GM18870 (cell line): ENCODE measurements around the gene RTN1.

Source experiments
- ATAC-seq: cut with Tn5 transposase; IDR thresholded peaks from one replicate; pipeline ENCODE4 v1.9.1; 2021; ENCODE audit warnings: moderate library complexity; ENCODE audit not compliant: unreplicated experiment

Gene RTN1, protein sequence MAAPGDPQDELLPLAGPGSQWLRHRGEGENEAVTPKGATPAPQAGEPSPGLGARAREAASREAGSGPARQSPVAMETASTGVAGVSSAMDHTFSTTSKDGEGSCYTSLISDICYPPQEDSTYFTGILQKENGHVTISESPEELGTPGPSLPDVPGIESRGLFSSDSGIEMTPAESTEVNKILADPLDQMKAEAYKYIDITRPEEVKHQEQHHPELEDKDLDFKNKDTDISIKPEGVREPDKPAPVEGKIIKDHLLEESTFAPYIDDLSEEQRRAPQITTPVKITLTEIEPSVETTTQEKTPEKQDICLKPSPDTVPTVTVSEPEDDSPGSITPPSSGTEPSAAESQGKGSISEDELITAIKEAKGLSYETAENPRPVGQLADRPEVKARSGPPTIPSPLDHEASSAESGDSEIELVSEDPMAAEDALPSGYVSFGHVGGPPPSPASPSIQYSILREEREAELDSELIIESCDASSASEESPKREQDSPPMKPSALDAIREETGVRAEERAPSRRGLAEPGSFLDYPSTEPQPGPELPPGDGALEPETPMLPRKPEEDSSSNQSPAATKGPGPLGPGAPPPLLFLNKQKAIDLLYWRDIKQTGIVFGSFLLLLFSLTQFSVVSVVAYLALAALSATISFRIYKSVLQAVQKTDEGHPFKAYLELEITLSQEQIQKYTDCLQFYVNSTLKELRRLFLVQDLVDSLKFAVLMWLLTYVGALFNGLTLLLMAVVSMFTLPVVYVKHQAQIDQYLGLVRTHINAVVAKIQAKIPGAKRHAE

DNA sequence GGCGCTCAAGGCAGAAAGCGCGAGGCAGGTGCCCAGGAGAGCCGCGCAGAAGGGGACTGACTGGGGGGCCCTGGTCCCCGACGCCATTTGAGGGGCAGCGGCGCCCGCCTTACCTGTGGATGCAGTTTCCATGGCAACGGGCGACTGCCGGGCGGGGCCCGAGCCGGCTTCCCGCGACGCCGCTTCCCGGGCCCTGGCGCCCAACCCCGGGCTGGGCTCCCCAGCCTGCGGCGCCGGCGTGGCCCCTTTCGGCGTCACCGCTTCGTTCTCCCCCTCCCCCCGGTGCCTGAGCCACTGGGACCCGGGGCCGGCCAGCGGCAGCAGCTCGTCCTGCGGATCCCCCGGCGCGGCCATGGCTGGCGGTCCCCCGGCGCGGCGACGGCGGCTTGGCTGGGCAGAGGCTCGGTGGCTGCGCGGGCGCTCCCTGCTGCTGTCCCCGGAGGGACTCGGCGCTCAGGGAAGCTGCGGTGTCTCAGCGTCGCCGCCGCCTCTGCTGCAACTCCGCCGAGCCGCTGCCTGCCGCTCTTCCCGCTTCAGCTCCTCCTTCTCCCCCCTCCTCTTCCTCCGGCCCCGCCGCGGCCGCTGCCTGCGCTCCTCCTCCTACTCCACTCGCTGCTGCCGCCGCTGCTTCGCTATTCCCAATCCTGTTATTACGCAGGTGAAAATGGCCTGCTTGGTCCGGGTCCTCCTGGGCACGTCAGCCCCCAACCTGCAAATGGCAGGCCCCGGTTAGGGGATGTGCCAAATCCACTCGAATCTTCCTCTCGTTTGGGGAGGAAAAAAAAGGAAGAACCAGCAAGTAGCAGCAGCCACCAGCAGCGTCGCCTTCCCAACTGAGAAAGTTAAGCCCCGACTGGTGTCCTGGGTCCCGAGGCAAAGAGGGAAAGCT lies at the start of gene RTN1:
Gene RTN1 (minus strand): TSS at position 500 of the 889 bp plus-strand sequence. CDS start 146 bp downstream, at position 354.
- ATAC-seq, result no peak

DNA sequence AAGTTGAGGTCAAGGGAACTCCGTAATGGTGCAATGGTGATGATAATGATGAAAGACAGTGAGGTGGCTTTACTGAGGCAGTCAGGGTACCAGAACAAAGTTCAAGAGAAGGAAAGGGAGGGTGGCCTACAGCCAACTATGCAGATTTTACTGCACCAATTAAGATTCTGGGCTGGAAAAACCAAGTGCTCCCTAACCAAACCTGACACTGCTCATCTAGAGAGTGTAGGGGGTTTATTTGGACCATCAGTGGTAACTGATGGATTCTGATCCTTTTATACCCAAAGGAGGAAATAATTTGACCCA lies 49.8 kb upstream of the RTN1 start:
- ATAC-seq, result no peak

DNA sequence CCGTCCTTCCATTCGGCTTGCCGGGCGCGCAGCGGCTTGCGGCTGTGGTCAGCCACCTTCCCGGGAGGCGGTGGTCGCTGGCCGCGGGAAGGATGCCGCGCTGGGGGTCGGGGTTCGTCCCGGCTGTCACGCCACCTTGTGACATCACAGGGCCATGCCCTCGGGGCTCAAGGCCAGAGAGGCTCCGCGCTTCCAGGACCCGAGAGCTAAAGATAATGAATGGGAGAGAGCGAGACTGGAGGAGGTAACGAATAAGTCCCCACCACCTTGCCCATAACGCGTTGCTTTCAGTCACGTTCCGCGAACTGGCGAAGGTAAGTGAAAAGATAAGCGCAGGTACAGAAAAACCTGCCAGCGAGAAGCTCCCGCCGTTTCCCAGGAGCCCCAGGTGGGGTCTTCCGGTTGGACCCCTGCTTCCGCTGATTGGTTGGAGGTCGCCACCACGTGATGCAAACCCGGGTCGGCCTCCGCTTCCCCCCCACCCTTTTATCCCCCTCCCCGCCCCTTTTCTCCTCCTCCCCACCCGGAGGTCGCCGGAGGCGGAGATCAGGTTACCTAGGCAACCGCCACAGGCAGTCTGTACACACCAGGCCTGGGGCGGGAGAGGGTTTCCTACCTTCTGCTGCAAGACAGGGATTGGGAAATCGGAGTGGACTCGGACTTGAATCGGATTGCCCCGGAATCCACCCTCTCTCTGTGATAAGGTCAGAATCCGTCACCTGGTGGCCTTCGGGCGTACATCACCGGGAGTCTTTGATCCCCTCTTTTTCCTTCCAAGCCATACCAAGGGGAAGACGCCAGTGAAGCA lies 49.2 kb upstream of the RTN1 start, which contains the start of gene LRRC9:
Gene LRRC9 (plus strand): TSS at position 575 of the 808 bp plus-strand sequence.
- no peak for ATAC-seq

DNA sequence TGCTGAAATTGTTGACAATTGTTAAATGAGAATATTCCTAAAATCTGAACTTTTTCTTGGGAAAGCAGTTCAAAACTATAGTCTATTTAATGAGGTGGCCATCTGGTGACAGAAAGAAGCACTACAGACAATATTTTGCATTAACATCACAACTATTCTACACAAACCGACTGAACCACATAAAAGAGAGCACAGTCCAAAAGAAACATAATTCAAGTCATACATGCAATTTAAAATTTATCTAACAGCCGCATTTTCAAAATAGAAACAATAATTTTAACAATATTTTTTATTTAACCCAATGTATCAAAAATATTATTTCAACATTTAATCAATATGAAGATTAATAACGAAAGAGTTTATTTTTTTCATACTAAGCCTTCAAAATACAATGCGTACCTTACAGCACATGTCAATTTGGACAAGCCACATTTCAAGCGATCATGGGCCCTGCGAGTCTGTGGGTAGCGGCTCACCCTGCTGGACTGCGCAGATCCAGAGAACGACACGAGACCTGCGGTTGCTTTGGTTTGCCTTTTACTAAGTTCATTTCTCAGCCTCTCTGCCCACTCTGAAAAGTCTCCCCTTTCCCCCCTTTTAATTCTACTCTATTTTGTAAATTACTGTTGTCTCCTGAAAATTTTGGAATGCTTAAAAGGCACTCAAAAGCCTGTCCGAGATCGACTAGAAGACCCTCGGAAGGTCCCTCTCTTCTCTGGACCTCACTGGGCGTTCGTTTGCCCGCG lies 48.4 kb upstream of the RTN1 start:
- no peak for ATAC-seq

DNA sequence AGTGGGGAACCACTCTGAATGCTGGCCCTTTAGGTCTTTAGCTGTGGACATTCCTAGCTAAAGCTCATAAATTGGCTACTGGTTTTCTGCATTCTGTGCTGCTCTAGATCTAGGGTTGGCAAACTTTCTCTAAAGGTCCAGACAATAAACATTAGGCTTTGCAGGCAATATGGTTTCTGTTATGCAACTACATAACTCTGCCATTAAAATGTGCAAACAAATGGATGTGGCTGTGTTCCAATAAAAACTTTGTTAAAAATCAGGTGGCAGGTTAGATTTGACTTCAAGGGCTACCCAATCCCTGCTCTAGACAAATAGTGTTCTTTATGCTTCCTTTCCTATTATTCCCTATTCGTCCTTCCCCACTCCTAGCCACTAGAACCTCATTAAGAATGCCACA lies 42.6 kb upstream of the RTN1 start:
- no peak for ATAC-seq

DNA sequence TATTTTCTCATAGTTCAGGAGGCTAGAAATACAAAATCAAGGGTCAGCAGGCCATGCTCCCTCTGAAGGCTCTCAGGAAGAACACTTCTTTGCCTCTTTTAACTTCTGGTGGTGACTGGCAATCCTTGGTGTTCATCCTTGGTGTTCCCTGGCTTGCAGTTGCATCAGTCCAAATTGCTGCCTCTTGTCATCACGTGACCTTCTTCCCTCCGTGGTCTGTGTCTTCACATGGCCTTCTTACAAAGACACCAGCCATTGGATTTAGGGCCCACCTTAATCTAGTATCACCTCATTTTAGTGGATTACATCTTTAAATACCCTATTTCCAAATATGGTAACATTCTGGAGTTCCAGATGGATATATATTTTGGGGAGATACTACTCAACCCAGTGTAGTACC lies 41.9 kb upstream of the RTN1 start:
- ATAC-seq, result no peak

DNA sequence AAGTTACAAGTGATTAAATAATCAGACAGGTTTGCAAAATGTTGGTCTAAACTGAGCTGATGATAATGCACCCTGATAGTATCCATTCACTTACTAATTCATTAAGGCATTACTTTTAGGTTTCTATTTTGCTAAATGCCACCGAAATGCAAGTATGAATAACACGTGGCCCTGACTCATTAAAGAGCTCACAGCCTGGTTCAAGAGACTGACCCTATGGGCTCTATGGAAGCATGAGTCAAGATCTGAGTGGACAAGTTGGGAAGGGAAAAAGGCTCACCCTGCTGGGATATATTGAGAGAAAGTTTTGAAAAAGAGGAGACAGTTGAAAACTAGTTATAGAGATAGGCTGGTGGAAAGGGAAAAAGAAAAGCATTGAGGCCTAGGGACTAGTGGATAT lies 34.6 kb upstream of the RTN1 start:
- ATAC-seq, result no peak

DNA sequence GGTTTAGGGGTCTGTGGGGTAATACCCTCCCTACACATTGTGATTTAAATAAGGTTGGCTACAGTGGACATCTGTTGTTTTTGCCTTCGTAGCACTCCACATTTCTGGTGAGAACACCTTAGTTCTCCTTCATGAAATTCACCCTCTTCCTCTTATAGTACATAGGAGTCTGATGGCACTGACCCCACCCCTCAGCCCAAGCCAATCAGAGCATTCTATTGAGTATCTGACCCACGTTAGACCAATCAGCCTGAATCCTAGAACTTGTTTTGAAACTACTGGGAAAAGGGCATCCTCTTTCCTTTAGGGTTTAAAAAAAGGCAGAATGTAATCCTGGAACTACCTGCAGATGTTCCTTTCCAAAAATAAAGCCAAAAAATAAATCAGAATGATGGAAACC lies 33.6 kb upstream of the RTN1 start:
- no peak for ATAC-seq

DNA sequence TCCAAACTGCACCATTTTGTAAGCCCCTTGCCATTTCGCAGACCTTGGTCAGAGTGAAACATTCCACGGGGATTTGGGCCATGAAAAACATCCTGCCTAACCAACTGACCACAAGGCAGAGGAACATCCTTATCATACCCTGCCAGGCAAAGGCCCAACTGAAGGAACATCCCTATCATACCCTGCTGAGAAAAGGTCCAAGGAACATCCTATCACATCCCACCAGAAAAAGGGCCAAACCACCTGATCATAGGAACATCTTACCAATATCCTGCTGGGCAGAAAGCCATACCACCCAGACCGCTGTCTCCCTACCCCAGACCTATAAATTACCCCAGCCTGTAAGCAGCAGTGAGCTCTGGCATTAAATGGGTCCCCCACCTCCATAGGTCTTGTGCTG lies 30.0 kb upstream of the RTN1 start:
- no peak for ATAC-seq

DNA sequence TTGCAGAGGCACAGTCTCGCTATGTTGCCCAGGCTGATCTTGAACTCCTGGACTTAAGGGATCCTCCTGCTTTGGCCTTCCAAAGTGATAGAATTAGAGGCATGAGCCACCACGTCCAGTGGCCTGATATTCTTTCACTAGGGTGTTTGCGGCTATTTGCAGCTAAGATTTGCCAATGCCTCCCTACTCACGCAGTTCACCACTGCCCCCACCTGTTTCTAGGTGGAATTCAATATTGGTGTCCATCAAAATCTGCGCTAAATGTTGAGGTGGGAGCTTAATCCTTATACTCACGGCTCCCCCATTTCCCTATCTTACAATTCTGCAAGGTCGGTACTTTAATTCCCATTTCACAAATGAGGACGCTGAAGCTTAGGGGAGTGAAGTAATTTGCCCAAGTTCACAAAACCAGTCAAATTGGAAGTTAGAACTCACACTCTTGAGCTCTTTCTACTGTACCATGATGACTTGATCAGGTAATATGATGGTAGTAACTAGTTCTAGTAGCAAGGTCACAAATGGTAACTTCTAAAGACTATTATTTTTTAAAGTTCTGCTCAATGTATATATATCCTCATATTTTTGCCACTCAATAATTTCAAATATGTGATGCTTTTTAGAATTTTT lies 27.3 kb upstream of the RTN1 start:
- ATAC-seq, result no peak

DNA sequence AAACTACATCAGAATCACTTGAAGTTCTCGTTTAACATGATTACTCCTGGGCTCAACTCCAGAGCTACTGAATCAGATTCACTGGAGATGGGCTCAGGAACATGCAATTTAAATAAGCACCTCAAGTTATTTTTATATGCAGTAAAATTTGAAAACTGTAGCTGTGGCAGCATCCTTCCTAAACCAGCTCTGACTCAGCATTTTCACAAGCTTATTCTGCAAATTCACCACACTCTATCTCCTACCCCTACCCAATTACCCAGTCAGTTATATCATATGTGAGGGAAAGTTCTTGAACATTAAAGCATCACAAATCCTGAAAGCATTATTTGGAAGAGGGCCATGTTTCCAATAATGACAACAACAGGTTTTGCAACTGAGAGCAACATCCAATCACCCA lies 25.1 kb upstream of the RTN1 start:
- ATAC-seq, result no peak

DNA sequence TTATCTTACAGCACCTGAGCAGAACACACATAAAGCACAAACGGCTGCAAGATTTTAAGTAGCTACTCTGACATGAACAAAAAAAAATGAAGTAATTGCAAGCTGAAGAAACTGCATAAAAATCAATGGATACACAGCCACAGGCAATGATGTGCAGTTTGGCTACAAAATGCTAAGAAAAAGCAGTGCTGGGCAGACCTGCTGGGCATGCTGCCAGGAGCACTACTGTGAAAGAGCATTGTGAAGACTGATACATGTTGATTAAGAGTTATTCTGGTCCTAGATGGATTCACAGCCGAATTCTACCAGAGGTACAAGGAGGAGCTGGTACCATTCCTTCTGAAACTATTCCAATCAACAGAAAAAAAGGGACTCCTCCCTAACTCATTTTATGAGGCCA lies 20.1 kb upstream of the RTN1 start:
- ATAC-seq, result no peak

DNA sequence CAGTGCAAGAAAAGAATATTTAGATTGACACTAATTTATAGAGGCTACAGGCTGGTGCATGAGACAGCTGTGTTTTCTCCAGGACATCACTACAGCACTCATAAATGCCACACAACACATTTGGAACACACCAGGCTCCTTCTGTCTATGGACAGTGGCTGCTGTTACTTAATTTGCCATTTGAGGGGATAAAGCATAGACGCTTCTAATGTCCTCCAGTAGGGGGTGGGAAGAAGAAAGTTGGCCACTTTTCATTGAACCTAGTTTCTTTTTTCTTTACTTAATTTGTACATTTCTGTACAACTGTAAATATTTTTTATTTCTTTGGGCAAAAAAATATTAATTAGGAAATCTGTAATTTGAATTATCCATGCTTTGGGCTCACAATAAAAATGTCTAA lies 12.4 kb upstream of the RTN1 start:
- ATAC-seq, result no peak

DNA sequence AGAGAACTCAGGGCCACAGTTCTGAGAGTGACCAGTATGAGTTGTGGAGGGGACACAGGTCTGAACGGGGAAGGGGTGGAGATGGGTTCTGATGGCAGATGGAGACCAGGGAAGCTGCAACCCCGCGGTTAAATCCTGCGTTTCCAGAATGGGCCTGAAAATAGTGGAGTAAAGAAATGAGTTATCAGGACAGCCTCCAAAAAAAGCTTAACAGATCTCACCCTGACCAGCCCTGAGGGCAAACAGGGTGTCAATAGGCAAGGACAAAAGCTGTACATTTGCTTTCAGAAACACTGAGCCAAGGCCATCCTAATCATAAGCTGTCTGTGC lies 555 bp upstream of the RTN1 start:
- ATAC-seq, result no peak

DNA sequence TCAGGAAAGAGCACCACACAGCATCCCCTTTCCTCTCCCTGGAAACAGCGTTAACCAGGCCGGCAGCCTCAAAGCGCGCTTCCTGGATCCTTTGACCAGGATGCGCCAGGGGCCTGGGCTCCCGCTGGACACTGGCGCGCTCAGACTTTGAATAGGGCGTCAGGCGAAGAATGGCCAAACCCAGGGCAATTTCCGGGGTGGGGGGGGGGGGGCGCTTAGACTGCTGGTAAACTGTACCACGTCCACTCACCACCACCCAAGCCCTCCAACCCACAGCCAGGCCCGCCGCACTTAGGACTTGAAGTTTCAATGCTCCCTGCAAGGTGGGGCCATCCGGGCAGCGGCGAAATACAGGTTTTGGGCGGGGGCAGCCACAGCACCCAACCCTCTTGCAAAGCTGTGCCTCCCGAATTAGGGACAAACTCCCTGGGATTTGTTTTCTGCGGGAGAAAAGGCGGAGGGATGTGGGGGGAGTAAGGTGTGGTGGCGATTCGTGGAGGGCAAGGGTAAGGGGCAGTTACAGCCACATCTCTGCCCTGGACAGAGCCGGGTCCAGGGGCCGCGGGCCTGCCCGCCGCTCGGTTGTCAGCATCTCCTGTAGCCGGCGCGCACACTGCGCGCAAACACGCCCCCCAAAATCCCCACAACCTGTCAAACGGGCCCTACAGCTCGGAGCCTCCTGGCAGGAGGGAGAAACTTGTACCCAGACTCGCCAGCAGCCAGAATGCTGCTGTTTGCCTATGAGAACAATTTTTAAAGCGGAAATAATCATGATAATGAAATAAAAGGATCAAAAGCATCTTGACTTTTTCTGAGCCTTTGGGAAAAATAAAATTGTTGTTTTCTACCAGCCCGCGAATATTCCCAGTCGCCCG lies 958 bp downstream of the RTN1 start:
- ATAC-seq, result no peak

DNA sequence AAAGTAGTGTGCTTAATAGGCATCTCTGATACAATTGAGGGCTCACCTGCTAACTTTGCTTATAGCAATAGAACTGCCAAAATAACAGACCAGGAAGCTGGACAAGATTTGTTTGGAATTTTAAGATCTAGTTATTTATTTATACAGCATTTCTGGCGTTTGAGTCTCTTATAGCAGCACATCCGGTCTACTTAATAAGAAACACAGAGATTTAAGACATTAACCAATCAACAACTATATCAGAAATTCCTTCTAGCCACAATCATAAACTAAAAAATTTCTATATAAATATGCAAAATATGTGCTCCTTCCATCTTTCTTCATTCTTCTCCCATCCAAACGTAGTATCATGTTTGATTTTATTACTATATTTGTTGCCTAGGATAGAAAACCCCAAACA lies 2.6 kb downstream of the RTN1 start:
- ATAC-seq, result no peak

DNA sequence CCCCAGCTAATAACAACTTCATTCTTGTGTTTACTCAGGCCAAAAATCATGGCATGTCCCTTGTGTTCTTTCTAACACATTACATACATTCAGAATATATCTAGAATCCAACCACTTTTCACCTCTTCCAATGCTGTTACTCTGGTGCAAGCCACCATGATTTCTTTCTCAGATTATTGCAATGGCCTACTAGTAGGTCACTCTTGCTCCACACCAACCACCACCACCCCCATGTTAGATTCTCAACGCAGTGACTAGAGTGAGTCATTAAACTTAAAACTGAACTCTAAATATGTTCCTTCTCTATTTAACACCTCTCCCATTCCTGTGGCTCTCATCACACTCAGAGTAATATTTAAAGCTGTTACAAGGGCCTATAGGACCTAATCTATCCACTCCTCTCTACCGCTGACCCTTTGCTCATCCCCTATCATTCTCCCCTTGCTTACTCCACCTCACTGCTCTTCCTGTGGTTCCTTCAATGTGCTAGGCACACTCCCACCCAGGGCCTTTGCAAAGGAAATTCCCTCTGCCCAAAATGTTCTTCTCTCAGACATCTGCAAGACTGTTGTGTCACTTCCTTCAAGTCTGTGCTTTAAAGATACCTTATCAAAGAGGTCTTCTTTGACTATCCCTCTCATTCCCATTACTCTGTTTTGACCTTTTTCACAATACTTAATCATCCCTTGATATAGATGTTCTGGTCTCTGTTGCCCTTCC lies 6.6 kb downstream of the RTN1 start:
- no peak for ATAC-seq

DNA sequence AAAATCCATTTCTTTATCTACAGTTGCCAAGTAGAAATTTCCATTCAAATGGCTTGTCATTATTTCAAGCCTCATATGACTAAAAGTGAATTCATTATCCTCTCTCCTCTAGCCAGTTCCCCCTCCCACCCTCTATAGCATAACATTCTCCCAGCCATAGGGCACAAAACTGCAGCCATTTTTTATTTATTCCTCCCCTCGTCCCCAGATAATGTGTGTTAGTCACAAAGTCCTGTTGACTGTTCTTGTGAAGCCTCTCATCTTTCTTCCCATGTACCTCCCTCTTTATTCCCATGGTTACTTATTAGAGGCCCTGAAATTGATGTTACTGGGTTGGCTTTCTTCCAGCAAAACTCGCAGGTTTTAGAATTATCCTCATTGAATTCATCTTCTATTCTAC lies 13.2 kb downstream of the RTN1 start:
- no peak for ATAC-seq
